ENCODE measurements around the gene SMARCC1.
A peak's percentile ranks its signal among the peaks of the same experiment; 100 is the strongest.

SMARCC1 gene

GRCh38 chr3:47701388-47701787, 80.3 kb downstream of the SMARCC1 start:
- DNase-seq (ENCODE audit: low read depth): no peak

GRCh38 chr3:47692158-47692557, 89.5 kb downstream of the SMARCC1 start:
- no peak for DNase-seq (ENCODE audit: low read depth)

DNA sequence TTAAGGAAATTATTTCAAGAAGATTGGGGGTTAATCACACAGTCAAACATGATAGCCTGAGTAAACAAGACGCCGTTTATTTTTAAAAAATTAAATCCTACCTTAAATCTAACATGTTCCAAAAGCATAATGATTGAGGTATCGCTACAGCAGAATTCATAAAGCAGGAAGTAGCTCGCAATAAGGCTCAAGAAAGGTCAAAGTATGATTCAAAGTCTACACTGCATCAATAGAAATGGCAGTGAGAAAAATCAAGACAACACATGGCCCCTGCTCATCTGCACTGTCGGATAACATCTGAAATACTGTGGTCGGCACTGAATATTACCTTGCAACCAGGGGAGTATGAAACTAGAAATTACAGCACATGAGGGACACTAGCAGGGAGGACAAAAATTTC, 93.2 kb downstream of the SMARCC1 start:
- no peak for DNase-seq (ENCODE audit: low read depth)

DNA sequence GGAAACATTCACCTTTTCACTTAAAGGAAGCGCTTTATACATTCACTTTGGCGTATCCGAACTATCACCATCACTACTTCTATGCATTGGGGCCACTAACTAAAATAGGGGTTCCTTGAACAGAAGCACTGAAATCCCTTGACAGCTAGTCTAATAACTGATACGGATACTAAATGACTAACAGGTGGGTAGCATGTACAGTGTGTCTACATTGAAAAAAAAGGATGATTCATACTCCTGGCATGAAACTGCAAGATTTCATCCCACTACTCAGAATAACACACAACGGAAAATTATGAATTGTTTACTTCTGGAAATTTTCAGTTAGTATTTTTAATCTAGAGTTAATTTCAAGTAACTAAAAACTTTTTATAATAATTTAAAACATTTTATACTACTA, 96.7 kb downstream of the SMARCC1 start:
- DNase-seq (ENCODE audit: low read depth): no peak

DNA sequence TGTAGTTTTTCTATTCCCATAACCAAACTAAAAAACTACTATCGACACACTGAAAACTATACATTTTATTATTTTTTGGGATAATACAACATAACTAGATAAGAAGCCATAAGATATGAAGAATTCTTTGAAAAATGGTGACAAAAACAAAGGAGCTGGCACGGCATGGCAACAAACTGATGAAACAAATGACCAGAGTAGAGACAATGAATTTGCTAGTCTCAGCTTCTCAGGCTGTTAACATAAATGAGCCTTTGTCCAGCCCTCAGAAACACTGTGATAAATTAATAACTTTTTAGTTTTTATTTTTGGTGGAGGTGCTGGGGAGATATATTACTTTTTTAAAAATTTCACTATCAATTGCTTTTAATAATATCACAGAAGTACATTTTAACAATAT, 100.7 kb downstream of the SMARCC1 start:
- no peak for DNase-seq (ENCODE audit: low read depth)

GRCh38 chr3:47678446-47679338, 103.0 kb downstream of the SMARCC1 start:
- no peak for DNase-seq (ENCODE audit: low read depth)

DNA sequence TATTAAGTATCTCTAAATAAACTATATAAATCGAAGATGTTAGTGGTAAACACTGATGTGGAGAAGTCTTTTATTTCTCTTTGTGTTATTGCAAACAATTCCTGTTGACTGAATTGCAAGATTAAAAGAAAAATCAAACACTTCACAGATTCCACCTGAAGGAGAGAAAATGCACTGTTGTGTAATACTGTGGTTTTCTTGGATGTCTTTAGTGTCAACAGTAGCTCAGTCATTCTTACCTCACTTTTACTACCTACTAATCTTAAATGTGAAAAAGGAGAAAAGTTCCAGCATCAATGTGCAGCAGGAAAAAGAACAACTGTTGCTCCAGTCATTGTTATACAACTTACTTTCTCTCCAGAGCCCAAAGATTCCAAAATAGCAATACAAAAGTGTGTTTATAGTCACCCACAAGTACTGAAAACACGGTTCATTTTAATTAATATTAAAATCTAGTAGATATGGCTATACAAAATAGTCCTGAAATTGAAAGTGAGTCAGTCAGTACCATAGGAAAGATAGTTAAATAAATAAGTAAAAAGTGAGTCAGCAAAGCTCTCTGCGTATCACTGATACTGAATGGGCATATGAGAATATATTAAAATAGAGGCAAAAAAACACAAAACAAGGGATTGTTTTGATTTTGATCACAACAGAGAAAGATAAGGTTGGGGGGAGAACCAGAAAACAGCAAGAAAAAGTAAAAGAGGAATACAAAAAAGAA, 112.5 kb downstream of the SMARCC1 start:
- no peak for DNase-seq (ENCODE audit: low read depth)

- no peak for DNase-seq (ENCODE audit: low read depth)
Measured at GRCh38 chr3:47666118-47666517, 115.6 kb downstream of the SMARCC1 start.

- DNase-seq (ENCODE audit: low read depth): no peak
Measured at GRCh38 chr3:47664519-47664918, 117.2 kb downstream of the SMARCC1 start.

DNA sequence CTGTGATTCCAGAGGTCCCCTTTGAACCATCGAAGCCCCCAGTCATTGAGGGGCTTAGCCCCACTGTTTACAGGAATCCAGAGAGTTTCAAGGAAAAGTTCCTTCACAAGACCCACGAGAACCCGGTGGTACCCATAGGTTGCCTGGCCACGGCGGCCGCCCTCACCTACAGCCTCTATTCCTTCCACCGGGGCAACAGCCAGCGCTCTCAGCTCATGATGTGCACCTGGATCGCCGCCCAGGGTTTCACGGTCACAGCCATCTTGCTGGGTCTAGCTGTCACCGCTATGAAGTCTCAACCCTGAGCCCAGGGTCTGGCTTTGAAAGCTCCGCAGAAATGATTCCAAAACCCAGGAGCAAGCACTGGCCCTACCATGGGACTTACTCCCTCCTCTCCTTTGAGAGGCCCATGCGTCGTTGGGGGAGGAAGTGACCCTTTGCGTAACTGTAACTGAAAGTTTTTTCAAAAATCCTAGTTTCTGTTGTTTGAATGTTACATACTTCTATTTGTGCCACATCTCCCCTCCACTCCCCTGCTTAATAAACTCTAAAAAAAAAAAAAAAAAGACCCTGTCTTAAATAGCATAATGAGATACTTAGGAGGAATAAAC, 118.0 kb downstream of the SMARCC1 start:
- no peak for DNase-seq (ENCODE audit: low read depth)

DNA sequence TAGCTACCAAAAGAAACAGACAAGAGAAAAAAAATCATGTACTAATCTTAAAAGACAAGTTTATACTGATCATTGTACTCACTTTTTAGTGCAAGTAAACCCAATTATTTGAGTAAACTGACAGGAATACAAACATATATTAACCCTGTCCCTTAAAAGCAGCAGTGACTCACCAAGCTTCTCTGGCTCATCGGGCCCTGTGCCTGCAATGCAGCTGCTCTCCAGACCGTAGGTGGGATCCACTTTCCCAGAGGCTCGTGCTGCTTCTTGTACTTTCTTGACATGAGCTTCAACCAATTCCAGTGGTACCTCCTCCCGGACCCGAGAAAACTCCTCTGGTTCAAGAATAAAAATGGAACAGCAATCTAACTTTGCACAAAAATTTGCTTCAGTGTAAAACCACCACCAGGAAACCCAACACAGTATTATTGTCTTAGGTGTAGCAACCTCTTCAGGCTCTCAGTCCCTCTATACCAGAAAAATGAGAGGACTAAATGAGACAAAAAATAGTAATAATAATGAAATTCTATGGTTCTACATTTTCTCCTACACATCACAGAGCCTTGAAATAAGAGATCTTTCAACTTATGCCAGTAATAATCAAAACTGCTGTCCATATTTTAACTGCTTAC, 120.5 kb downstream of the SMARCC1 start:
- peak; percentile 12 for DNase-seq (ENCODE audit: low read depth)

DNA sequence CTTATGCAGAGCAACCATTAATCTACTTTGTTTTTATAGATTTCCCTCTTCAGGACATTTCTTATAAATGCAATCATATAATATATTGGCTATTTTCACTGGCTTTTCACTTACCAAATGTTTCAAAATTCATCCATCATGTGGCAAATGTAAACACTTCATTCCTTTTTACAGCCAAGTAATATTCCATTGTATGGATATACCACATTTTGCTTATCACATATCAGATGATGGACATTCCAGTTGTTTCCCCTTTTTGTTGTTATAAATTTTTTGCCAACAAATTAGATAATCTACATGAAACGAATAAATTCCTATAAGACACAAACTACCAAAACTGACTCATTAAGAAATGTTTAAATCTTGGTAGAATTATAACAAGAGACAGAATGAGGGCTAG, 123.2 kb downstream of the SMARCC1 start:
- DNase-seq (ENCODE audit: low read depth): no peak

GRCh38 chr3:47652142-47652541, 129.6 kb downstream of the SMARCC1 start:
- no peak for DNase-seq (ENCODE audit: low read depth)

DNA sequence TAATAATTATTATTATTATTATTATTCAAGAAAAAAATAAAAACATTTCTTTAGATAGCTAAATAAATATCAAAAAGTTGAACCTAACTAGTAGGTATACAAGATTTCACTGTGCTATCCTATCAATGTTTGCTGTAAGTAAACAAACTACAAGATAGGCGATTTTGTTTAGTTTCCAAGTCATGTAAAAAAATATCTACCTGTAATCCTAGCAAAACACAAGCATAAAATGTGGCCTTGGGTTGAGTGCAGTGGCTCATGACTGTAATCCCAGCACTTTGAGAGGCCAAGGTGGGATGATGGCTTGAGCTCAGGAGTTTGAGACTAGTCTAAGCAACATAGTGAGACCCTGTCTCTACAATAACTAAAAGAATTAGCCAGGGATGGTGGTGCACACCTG, 131.4 kb downstream of the SMARCC1 start:
- no peak for DNase-seq (ENCODE audit: low read depth)

DNA sequence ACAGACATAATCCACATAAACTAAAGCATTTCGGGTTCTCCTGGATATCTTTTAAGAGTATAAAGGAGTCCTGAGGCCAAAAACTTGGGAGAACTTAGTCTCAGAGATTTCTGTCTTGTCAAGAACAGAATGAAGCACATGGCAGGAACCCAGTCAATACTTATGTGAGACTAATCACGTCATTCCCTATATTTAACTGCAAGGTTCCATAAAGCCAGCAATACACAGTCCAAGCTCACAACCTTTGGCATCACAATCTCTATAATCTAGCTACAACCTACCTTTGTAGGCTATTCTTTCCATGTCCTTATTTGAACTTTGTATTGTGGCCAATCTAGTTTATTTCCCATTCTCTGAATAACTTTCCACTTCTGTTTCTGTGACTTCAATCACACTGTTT, 134.1 kb downstream of the SMARCC1 start:
- no peak for DNase-seq (ENCODE audit: low read depth)

GRCh38 chr3:47646362-47646761, 135.3 kb downstream of the SMARCC1 start:
- DNase-seq (ENCODE audit: low read depth): peak; percentile 13

DNA sequence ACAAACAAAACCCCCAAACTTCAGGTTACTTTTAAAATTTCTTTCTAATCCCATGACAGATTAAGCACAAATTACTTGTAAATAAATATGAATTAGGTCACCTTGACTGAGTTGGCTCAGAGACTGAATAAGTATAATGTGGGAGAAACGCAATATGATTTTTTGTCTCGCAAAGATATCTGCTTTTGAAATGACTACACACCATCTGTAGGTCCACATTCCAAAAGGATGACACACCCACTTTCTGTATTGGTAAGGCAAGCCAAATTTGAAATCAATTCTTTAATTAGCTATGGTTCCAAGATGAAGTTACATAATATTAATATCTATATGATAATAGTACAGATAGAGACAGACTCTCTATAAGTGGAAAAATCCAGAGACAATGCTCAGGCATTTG, 136.1 kb downstream of the SMARCC1 start:
- DNase-seq (ENCODE audit: low read depth): no peak

GRCh38 chr3:47643092-47643491, 138.6 kb downstream of the SMARCC1 start:
- DNase-seq (ENCODE audit: low read depth): no peak

DNA sequence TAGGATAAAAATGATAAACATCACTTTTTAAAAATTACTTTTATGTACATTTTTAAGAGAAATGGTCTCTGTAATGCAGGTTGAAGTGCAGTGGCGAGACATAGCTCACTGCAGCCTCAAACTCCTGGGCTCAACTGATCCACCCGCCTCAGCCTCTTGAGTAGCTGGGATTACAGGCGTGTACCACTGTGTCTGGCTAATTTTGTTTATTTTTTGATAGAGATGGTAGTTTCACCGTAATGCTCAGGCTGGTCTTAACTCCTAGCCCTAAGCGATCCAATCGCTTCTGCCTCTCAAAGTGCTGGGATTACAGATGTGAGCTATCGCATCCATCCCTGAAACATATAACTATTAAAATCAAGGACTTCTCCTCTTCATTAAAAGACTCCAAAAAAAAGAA, 140.0 kb downstream of the SMARCC1 start:
- DNase-seq (ENCODE audit: low read depth): no peak

DNA sequence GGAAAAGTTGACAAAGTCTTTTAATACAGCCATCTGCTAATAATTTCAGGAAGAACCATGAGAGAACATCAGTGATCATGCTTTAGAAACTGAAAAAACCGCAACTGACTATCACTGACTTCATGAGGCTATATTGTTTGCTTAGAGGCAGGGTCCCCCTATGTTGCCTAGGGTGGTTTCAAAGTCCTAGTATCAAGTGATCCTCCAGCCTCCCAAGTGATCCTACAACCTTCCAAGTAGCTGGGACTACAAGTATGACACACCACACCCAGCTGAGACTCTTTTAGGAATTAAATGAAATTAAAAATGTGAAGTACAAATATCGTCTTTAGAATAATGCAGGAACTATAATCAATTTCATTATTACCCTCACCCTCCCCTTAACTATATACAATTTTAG, 144.8 kb downstream of the SMARCC1 start:
- DNase-seq (ENCODE audit: low read depth): no peak

GRCh38 chr3:47636225-47636624, 145.5 kb downstream of the SMARCC1 start:
- DNase-seq (ENCODE audit: low read depth): no peak

- no peak for DNase-seq (ENCODE audit: low read depth)
Measured at GRCh38 chr3:47635536-47635935, 146.2 kb downstream of the SMARCC1 start.

- no peak for DNase-seq (ENCODE audit: low read depth)
Measured at GRCh38 chr3:47634996-47635395, 146.7 kb downstream of the SMARCC1 start.
